HCT116 (cell line): ENCODE results near the gene FAM193B. TPM values are rescaled to one million over a fixed set of nuclear protein-coding genes. Genes with fewer than 3 reads are reported as not detected.

ENCODE experiments used
- ATAC-seq: fragments of 200-7000 bp; cut with Tn5 transposase; 2 replicates; pipeline ENCODE4 v1.9.1; 2020; ENCODE audit warnings: mild to moderate bottlenecking, moderate library complexity
- BruUV-seq: library from RNA; stranded (reverse); fragments of 400-500 nt; replicated peaks from 2 replicates; lab custom pipeline; 2021; lab: Mats Ljungman, UMichigan
- CTCF ChIA-PET: fragments of 300-600 bp; sonication (Branson Sonifier 250); formaldehyde crosslinking; loops from one replicate; lab custom pipeline; 2021; ENCODE audit warnings: antibody characterized with exemption; lab: Charles Lee
- POLR2A ChIA-PET: fragments of 300-600, 350-600 bp; sonication (Branson Sonifier 250); formaldehyde crosslinking; loops from one replicate; lab custom pipeline; 2021; ENCODE audit warnings: antibody characterized with exemption; lab: Charles Lee
- RAD21 ChIA-PET, 2 experiments: fragments of 300-600 bp; sonication (Branson Sonifier 250); formaldehyde crosslinking; loops; one replicate each; lab custom pipeline; 2023; ENCODE audit warnings: low total read pairs in 2 of 2; ENCODE audit not compliant: uncharacterized antibody in 2 of 2, unreplicated experiment in 2 of 2, low non-redundant PET in 1 of 2; lab: Charles Lee
- DNase-seq: peaks from one replicate; pipeline ENCODE4 v3.0.0-alpha.2; 2010; ENCODE audit warnings: low read depth, low spot score
- H2AFZ ChIP-seq: fragments of 200-600 bp; shearing (Covaris generic), sonication (generic); 2 replicates; pipeline ENCODE4 v1.6.1; 2017; ENCODE audit warnings: low read depth, mixed run types, mixed read lengths, antibody characterized with exemption, low read length; ENCODE audit not compliant: poor library complexity, severe bottlenecking
- H3K27ac ChIP-seq: 2 replicates; pipeline ENCODE4 v1.5.1; 2012; ENCODE audit warnings: low read depth, low read length
- H3K27me3 ChIP-seq: fragments of 200-600 bp; sonication (generic); 2 replicates; pipeline ENCODE4 v1.6.1; 2016; ENCODE audit warnings: mixed run types, low read length, mixed read lengths; ENCODE audit not compliant: insufficient read depth
- H3K36me3 ChIP-seq, 2 experiments: fragments of 200-500 bp in 1 of 2; fragments of 200-600 bp in 1 of 2; sonication (Bioruptor generic) in 1 of 2; sonication (generic) in 1 of 2; 2 replicates each; pipeline versions ENCODE4 v1.5.1 to v1.6.1; 2014 to 2016; ENCODE audit warnings: low read length in 2 of 2, inconsistent platforms in 1 of 2, mixed read lengths in 1 of 2, mixed run types in 1 of 2; ENCODE audit not compliant: insufficient read depth in 2 of 2, control insufficient read depth in 1 of 2
- H3K4me1 ChIP-seq, 2 experiments: fragments of 200-600 bp in 1 of 2; sonication (generic) in 1 of 2; 2 replicates each; pipeline versions ENCODE4 v1.5.1 to v1.6.1; 2012 to 2017; ENCODE audit warnings: low read length in 2 of 2, inconsistent platforms in 1 of 2, mild to moderate bottlenecking in 1 of 2, mixed read lengths in 1 of 2, mixed run types in 1 of 2, moderate library complexity in 1 of 2; ENCODE audit not compliant: insufficient read depth in 2 of 2, control insufficient read depth in 1 of 2
- H3K4me2 ChIP-seq: fragments of 200-600 bp; sonication (generic); 2 replicates; pipeline ENCODE4 v1.6.1; 2017; ENCODE audit warnings: mixed run types, low read length, mixed read lengths
- H3K4me3 ChIP-seq, 2 experiments: fragments of 200-600 bp in 1 of 2; sonication (generic) in 1 of 2; replicated peaks in 1 of 2; 2 replicates each; pipeline ENCODE4 v1.5.1; 2011 to 2016; ENCODE audit warnings: low read length in 2 of 2, control low read depth in 1 of 2, low read depth in 1 of 2, mild to moderate bottlenecking in 1 of 2, mixed read lengths in 1 of 2, mixed run types in 1 of 2
- H3K79me2 ChIP-seq: fragments of 200-600 bp; sonication (generic); 2 replicates; pipeline ENCODE4 v1.6.1; 2017; ENCODE audit warnings: mild to moderate bottlenecking, mixed run types, low read length, moderate library complexity, mixed read lengths; ENCODE audit not compliant: insufficient read depth
- H3K9ac ChIP-seq: fragments of 200-600 bp; sonication (generic); 2 replicates; pipeline ENCODE4 v1.6.1; 2016; ENCODE audit warnings: low read length, mixed read lengths
- H3K9me2 ChIP-seq: fragments of 200-600 bp; sonication (generic), shearing (Covaris generic); 2 replicates; pipeline ENCODE4 v1.6.1; 2017; ENCODE audit warnings: mixed run types, mild to moderate bottlenecking, moderate library complexity; ENCODE audit not compliant: insufficient read depth
- H3K9me3 ChIP-seq, 2 experiments: fragments of 200-500 bp in 1 of 2; fragments of 200-600 bp in 1 of 2; sonication (Bioruptor generic) in 1 of 2; sonication (generic) in 1 of 2; 2 replicates each; pipeline ENCODE4 v1.6.1; 2014 to 2017; ENCODE audit warnings: low read length in 2 of 2, mixed read lengths in 2 of 2, inconsistent platforms in 1 of 2, low read depth in 1 of 2, mild to moderate bottlenecking in 1 of 2, mixed run types in 1 of 2, moderate library complexity in 1 of 2; ENCODE audit not compliant: control insufficient read depth in 1 of 2, insufficient read depth in 1 of 2
- H4K20me1 ChIP-seq: fragments of 200-600 bp; sonication (generic), shearing (Covaris generic); 2 replicates; pipeline ENCODE4 v1.6.1; 2017; ENCODE audit warnings: mixed run types, mild to moderate bottlenecking, moderate library complexity; ENCODE audit not compliant: insufficient read depth
- CBX3 ChIP-seq: IDR thresholded peaks from 2 replicates; pipeline ENCODE4 v1.6.1; 2012; ENCODE audit warnings: low read depth
- CEBPB ChIP-seq: IDR thresholded peaks from 2 replicates; pipeline ENCODE4 v1.6.1; 2012; ENCODE audit warnings: low read depth
- CTCF ChIP-seq, 3 experiments: fragments of 200-600 bp in 1 of 3; sonication (generic) in 1 of 3; IDR thresholded peaks in 2 of 3; conservative IDR thresholded peaks in 1 of 3; 2 replicates each; pipeline ENCODE4 v1.5.1; 2012 to 2017; ENCODE audit warnings: low read depth in 2 of 3, low read length in 2 of 3, antibody characterized with exemption in 1 of 3, borderline replicate concordance in 1 of 3, control low read depth in 1 of 3, mild to moderate bottlenecking in 1 of 3, mixed read lengths in 1 of 3, mixed run types in 1 of 3, moderate library complexity in 1 of 3; ENCODE audit not compliant: insufficient read depth in 1 of 3
- ELF1 ChIP-seq: IDR thresholded peaks from 2 replicates; pipeline ENCODE4 v1.6.1; 2012; ENCODE audit warnings: low read depth, borderline replicate concordance
- EZH2 ChIP-seq: fragments of 200-600 bp; sonication (generic); IDR thresholded peaks from 2 replicates; pipeline ENCODE4 v1.6.1; 2017; ENCODE audit warnings: antibody characterized with exemption, mixed run types
- JUND ChIP-seq: IDR thresholded peaks from 2 replicates; pipeline ENCODE4 v1.6.1; 2012
- POLR2A ChIP-seq: IDR thresholded peaks from 2 replicates; pipeline ENCODE4 v1.7.0; 2011; ENCODE audit warnings: borderline replicate concordance; ENCODE audit not compliant: insufficient read depth, insufficient read length; ENCODE audit errors: extremely low read depth
- POLR2AphosphoS5 ChIP-seq: IDR thresholded peaks from 2 replicates; pipeline ENCODE4 v1.6.1; 2011; ENCODE audit warnings: mild to moderate bottlenecking, low read depth, low read length, moderate library complexity
- RAD21 ChIP-seq: IDR thresholded peaks from 2 replicates; pipeline ENCODE4 v1.6.1; 2012; ENCODE audit warnings: low read depth, mild to moderate bottlenecking
- SIN3A ChIP-seq: IDR thresholded peaks from 2 replicates; pipeline ENCODE4 v1.6.1; 2012; ENCODE audit warnings: low read depth
- SRF ChIP-seq: IDR thresholded peaks from 2 replicates; pipeline ENCODE4 v1.6.1; 2012; ENCODE audit warnings: low read depth
- ZFX ChIP-seq: fragments of 450-650 bp; IDR thresholded peaks from 2 replicates; pipeline ENCODE4 v1.6.1; 2017
- intact Hi-C: fragments of 100-400 bp; cut with micrococcal nuclease; formaldehyde crosslinking; loops from 2 replicates; pipeline ENCODE4 v1.10.0; 2022
- total RNA-seq: library from RNA; stranded (reverse); gene quantifications from one replicate; pipeline ENCODE4 v1.2.1, GENCODE V29; 2021; ENCODE audit not compliant: unreplicated experiment
- TF ChIP-seq, protein P1 (sequence below): IDR thresholded peaks from 2 replicates; pipeline ENCODE4 v1.6.1; 2012; ENCODE audit warnings: low read depth

The FAM193B gene
- total RNA-seq, 1 experiment from 2014 or later: 54.0 TPM

DNA sequence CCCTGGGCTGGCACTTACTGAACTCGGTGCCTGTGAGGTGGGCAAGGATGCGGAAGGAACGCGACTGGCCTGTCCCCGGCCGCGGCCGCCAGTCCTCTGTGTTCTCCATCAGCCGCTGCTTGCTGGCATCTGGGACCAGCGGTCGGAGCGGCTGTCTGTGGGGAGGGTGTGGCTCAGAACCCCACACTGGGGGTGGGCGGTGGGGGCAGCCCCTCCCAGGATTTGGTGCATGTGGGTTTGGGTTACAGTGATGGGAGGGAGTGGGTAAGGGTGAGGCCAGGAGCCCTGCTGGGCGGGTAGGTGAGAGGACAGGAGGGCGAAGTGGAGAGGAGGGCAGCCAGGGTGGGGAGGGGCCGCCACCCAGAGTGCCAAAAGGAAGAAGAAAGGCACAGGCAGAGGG lies 63.4 kb downstream of the FAM193B start (continued):
- no peak for TF ChIP-seq CTCF (IDR thresholded peaks at IDR 0.05 in 2 of 3, conservative IDR thresholded peaks at IDR 0.05 in 1 of 3; ENCODE audit: borderline replicate concordance in 1 of 3, insufficient read depth in 1 of 3, low read depth in 2 of 3, low read length in 2 of 3)
- TF ChIP-seq JUND: no peak

DNA sequence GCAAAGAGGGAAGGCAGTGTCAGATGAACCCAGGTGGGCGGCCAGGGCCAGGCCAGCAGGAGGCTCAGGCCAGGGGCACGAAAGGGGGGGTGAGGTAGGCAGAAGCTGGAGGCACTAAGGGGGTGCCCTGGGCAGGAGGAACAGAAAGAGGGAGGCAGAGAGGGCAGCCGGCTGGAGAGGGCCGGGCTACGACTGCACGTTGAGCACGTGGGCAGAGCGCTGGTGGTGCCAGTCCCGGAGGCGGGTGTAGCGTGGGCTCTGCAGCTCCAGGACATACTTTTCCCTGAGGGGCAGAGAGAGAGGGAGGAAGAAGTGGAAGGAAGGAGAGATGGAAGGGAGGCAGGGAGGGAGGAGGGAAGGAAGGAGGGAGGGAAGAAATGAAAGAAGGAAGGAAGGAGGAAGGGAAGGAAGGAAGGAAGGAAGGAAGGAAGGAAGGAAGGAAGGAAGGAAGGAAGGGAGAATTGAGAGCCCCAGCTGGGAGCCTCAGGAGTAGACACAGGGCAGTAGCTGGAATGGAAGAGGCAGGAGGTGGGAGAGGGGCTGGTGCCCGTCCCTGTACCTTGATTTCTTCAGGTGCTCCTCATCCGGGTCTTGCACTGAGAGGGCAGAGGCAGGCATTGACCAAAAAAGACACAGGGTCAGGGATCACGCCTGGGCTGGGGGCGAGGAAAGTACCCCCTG lies 63.9 kb downstream of the FAM193B start:
- BruUV-seq: no TSS peak
- CTCF ChIA-PET: interaction anchor here (1.2 kb wide), 1 partner anchor 33 kb away, joined by 4 read pairs; no protein-coding TSS in a partner anchor
- no peak overlapping the region for H3K9ac ChIP-seq
- TF ChIP-seq, protein P1, sequence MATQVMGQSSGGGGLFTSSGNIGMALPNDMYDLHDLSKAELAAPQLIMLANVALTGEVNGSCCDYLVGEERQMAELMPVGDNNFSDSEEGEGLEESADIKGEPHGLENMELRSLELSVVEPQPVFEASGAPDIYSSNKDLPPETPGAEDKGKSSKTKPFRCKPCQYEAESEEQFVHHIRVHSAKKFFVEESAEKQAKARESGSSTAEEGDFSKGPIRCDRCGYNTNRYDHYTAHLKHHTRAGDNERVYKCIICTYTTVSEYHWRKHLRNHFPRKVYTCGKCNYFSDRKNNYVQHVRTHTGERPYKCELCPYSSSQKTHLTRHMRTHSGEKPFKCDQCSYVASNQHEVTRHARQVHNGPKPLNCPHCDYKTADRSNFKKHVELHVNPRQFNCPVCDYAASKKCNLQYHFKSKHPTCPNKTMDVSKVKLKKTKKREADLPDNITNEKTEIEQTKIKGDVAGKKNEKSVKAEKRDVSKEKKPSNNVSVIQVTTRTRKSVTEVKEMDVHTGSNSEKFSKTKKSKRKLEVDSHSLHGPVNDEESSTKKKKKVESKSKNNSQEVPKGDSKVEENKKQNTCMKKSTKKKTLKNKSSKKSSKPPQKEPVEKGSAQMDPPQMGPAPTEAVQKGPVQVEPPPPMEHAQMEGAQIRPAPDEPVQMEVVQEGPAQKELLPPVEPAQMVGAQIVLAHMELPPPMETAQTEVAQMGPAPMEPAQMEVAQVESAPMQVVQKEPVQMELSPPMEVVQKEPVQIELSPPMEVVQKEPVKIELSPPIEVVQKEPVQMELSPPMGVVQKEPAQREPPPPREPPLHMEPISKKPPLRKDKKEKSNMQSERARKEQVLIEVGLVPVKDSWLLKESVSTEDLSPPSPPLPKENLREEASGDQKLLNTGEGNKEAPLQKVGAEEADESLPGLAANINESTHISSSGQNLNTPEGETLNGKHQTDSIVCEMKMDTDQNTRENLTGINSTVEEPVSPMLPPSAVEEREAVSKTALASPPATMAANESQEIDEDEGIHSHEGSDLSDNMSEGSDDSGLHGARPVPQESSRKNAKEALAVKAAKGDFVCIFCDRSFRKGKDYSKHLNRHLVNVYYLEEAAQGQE: no peak
- TF ChIP-seq RAD21: no peak
- no peak for TF ChIP-seq CBX3
- no peak for TF ChIP-seq POLR2A
- no peak for TF ChIP-seq POLR2AphosphoS5
- TF ChIP-seq EZH2: no peak
- no peak for TF ChIP-seq SRF
- TF ChIP-seq CTCF (IDR thresholded peaks at IDR 0.05 in 2 of 3, conservative IDR thresholded peaks at IDR 0.05 in 1 of 3; ENCODE audit: borderline replicate concordance in 1 of 3, insufficient read depth in 1 of 3, low read depth in 2 of 3, low read length in 2 of 3): no peak
- no peak for TF ChIP-seq ELF1
- TF ChIP-seq ZFX: no peak
- TF ChIP-seq JUND: no peak
- no peak for TF ChIP-seq SIN3A
- no peak for TF ChIP-seq CEBPB
- H3K9me3 ChIP-seq: no peaks in the 10 kb centered on the region
- H2AFZ ChIP-seq: no peak overlapping the region
- H4K20me1 ChIP-seq: peaks cover 6% of the 10 kb centered on the region; the same call in 1 of the 2 replicates
- no peak for DNase-seq
- H3K79me2 ChIP-seq: peaks cover 52% of the 10 kb centered on the region
- no peak overlapping the region for H3K4me2 ChIP-seq
- H3K4me3 ChIP-seq: no peak overlapping the region
- H3K27me3 ChIP-seq: no peaks in the 10 kb centered on the region
- ATAC-seq: no peak
- POLR2A ChIA-PET: interaction anchor here (0.5 to 1.3 kb wide), 2 partner anchors 11 to 35 kb away, joined by 3 to 4 read pairs; no protein-coding TSS in a partner anchor
- H3K27ac ChIP-seq: peak overlapping the region; percentile 8; the same call in 1 of the 2 replicates
- H3K4me1 ChIP-seq: peaks cover 25 to 46% of the 10 kb centered on the region in 2 experiments
- H3K9me2 ChIP-seq: no peaks in the 10 kb centered on the region
- peaks cover 16 to 45% of the 10 kb centered on the region in 2 experiments; a peak in 3 of 4 replicates for H3K36me3 ChIP-seq
- RAD21 ChIA-PET: no interaction called here
- intact Hi-C loops: no loop called here
